Thyroid gland (tissue), 4 donors: ENCODE data around the gene DOK6.

Source experiments
- CTCF ChIP-seq, 6 experiments: fragments of 200-600 bp in 3 of 6; fragments of 450-650 bp in 3 of 6; sonication (generic) in 3 of 6; IDR thresholded peaks; one replicate each; pipeline ENCODE4 v1.5.1; 2016 to 2019; ENCODE audit warnings: antibody characterized with exemption in 6 of 6, mild to moderate bottlenecking in 2 of 6, inconsistent platforms in 1 of 6, moderate library complexity in 1 of 6
- POLR2A ChIP-seq, 2 donors: fragments of 450-650 bp; IDR thresholded peaks; one replicate each; pipeline ENCODE4 v1.6.1; 2017; ENCODE audit warnings: antibody characterized with exemption in 2 of 2, mild to moderate bottlenecking in 2 of 2, moderate library complexity in 1 of 2

- TF ChIP-seq CTCF (IDR thresholded peaks at IDR 0.05): no peak
- TF ChIP-seq POLR2A (IDR thresholded peaks at IDR 0.05): no peak
Observed at GRCh38 chr18:69757733-69758132, 357.0 kb downstream of the DOK6 start.
